ENCODE measurements around the gene GPRIN3. TPM values are rescaled to one million over a fixed set of nuclear protein-coding genes. Genes with fewer than 3 reads are reported as not detected.

The GPRIN3 gene
- total RNA-seq, 2 donors from 2014 or later: 22.5 to 26.8 TPM

DNA sequence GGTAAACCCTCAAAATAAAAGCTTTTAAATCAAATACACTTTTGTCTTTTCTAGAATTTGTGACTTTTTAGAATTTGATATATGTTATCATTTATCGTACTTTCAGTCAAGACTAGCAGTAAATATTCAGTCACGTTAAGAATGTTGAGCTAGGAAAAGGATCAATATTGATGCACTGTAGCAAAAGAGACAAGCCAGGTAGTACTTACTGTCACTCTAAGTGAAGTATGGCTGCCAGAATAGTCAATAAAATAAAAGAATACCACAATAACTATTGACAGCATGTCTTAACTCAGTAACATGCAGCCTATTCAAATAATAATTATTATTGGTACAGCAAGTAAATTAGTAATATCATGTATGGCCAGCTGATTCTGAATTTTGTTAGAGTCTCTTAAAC lies 43.6 kb upstream of the GPRIN3 start:
- no peak overlapping the region for H3K27ac ChIP-seq
- H3K4me1 ChIP-seq: no peaks in the 10 kb centered on the region
- no peak overlapping the region for H3K4me3 ChIP-seq
- H3K36me3 ChIP-seq: no peaks in the 10 kb centered on the region
- intact Hi-C loops (cut with DNase I): no loop called here
- H3K9me3 ChIP-seq: no peaks in the 10 kb centered on the region
- DNase-seq: no peak
- H3K27me3 ChIP-seq: no peaks in the 10 kb centered on the region
- H3K9ac ChIP-seq (ENCODE audit: low read depth in 2 of 2, low read length in 2 of 2): no peak overlapping the region
- TF ChIP-seq, protein P1, sequence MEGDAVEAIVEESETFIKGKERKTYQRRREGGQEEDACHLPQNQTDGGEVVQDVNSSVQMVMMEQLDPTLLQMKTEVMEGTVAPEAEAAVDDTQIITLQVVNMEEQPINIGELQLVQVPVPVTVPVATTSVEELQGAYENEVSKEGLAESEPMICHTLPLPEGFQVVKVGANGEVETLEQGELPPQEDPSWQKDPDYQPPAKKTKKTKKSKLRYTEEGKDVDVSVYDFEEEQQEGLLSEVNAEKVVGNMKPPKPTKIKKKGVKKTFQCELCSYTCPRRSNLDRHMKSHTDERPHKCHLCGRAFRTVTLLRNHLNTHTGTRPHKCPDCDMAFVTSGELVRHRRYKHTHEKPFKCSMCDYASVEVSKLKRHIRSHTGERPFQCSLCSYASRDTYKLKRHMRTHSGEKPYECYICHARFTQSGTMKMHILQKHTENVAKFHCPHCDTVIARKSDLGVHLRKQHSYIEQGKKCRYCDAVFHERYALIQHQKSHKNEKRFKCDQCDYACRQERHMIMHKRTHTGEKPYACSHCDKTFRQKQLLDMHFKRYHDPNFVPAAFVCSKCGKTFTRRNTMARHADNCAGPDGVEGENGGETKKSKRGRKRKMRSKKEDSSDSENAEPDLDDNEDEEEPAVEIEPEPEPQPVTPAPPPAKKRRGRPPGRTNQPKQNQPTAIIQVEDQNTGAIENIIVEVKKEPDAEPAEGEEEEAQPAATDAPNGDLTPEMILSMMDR (IDR thresholded peaks at IDR 0.05): no peak

DNA sequence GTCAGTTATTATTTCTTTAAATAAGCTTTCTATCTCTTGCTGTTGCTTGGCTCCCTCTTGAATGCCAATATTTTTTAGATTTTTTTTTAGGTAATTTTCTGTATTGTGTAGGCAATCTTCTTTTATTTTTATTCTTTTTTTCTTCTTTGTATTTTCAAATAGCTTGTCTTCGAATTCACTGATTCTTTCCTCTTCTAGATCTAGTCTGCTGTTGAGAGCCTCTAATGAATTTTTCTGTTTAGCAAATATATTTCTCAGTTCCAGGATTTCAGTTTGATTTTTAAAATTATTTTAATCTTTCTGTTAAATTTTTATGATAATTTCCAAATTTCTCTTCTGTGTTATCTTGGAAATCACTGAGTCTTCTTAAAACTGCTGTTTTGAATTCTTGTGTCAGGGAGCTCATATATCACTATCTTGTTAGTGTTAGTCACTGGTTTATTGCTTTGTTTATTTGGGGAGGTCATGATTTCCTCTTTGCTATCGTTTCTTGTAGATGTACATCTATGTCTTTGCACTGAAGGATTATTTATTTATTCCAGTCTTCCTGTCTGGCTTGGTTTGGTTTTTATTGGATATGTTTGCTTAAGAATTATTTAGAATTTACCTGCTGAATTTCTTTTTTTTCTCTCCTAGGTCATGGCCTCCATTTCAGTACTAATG lies 39.9 kb upstream of the GPRIN3 start:
- no peak overlapping the region for H3K27ac ChIP-seq
- TF ChIP-seq, protein P1 (IDR thresholded peaks at IDR 0.05): no peak
- DNase-seq: no peak
- H3K27me3 ChIP-seq: no peaks in the 10 kb centered on the region
- no peaks in the 10 kb centered on the region for H3K36me3 ChIP-seq
- intact Hi-C loops (cut with DNase I): no loop called here
- H3K9ac ChIP-seq (ENCODE audit: low read depth in 2 of 2, low read length in 2 of 2): no peak overlapping the region
- no peaks in the 10 kb centered on the region for H3K9me3 ChIP-seq
- H3K4me1 ChIP-seq: no peaks in the 10 kb centered on the region
- H3K4me3 ChIP-seq: no peak overlapping the region

DNA sequence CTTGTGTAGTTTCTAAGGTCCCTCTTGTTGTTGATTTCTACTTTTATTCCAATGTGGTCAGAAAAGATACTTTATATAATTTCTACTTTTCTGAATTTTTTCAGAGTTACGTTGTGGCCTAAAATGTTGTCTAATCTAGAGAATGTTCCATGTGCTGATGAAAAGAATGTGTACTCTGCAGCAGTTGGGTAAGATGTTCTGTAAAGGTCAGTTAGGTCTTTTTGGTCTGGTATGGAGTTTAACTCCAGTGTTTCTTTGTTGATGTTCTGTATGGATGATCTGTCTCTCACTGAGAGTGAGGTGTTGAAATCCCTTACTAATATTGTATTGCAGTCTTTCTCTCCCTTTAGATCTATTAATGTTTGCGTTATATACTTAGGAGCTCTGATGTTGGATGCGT lies 37.0 kb upstream of the GPRIN3 start:
- TF ChIP-seq, protein P1 (IDR thresholded peaks at IDR 0.05): no peak
- intact Hi-C loops (cut with DNase I): no loop called here
- Histone ChIP-seq H3K36me3 (no peaks in the 10 kb centered on the region), H3K27ac (no peak overlapping the region), H3K9me3 (no peaks in the 10 kb centered on the region), H3K9ac (ENCODE audit: low read depth in 2 of 2, low read length in 2 of 2) (no peak overlapping the region), H3K27me3 (no peaks in the 10 kb centered on the region), H3K4me3 (no peak overlapping the region), H3K4me1 (no peaks in the 10 kb centered on the region)
- no peak for DNase-seq

DNA sequence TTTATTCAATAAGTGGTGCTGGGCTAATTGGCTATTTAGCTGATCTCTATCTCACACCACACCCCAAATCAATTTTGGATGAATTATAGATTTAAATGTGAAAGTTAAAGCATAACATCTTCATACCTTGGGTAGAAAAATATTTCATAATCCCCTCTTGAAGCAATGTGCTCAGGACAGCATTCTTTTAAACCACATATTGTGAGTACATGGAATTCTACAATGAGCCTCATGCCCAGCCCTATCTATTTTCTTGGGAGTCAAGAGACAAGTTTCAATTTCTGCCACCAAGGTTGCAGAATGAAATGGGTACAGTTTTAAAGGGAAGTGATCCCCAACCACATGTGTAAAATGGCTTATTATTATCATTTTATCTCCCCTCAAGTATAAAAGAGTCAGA lies 30.6 kb upstream of the GPRIN3 start:
- no peaks in the 10 kb centered on the region for H3K4me1 ChIP-seq
- H3K4me3 ChIP-seq: no peak overlapping the region
- DNase-seq: no peak
- TF ChIP-seq, protein P1 (IDR thresholded peaks at IDR 0.05): no peak
- H3K27me3 ChIP-seq: no peaks in the 10 kb centered on the region
- H3K9ac ChIP-seq (ENCODE audit: low read depth in 2 of 2, low read length in 2 of 2): no peak overlapping the region
- no peak overlapping the region for H3K27ac ChIP-seq
- intact Hi-C loops (cut with DNase I): no loop called here
- no peaks in the 10 kb centered on the region for H3K36me3 ChIP-seq
- no peaks in the 10 kb centered on the region for H3K9me3 ChIP-seq

DNA sequence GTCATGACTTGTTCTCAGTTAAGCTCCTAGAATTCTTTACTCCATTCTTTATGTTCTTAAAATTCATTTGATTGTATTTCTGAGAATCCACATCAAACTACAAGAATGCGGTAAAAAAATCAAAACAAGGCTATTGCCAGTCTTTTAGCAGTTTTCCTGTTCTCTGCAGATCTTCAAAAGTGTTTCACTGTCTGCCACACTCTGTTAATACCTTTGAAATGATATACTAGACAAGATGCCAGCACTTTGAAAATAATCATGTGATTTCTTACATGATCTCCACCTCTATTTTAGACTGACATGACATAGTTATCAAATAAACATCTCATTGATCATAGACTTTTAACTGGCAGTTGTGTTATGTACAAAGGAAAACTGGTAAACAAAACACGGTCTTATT lies 30.1 kb upstream of the GPRIN3 start:
- intact Hi-C loops (cut with DNase I): no loop called here
- Histone ChIP-seq H3K27me3 (no peaks in the 10 kb centered on the region), H3K4me1 (no peaks in the 10 kb centered on the region), H3K4me3 (no peak overlapping the region), H3K9me3 (no peaks in the 10 kb centered on the region), H3K9ac (ENCODE audit: low read depth in 2 of 2, low read length in 2 of 2) (no peak overlapping the region), H3K36me3 (no peaks in the 10 kb centered on the region), H3K27ac (no peak overlapping the region)
- DNase-seq: no peak
- TF ChIP-seq, protein P1 (IDR thresholded peaks at IDR 0.05): no peak

Measured in colonic mucosa (tissue), 4 donors.